Astrocyte (in vitro differentiated cells and primary cell): Measurements from ENCODE around the gene STIM1. TPM values are rescaled to one million over a fixed set of nuclear protein-coding genes. Genes with fewer than 3 reads are reported as not detected.
A peak's percentile ranks its signal among the peaks of the same experiment; 100 is the strongest.

Source experiments
- DNase-seq: peaks from one replicate; pipeline ENCODE4 v3.0.0-alpha.2; 2010; ENCODE audit warnings: low read depth
- FAIRE-seq: peaks from 2 replicates; lab custom pipeline; 2011; peaks lifted over from hg19 to GRCh38; lab: Jason Lieb, UNC
- H2AFZ ChIP-seq: 2 replicates; pipeline ENCODE4 v1.6.0; 2012; ENCODE audit warnings: low read depth, low read length, inconsistent platforms
- H3K27ac ChIP-seq: 2 replicates; pipeline ENCODE4 v1.5.1; 2011; ENCODE audit warnings: low read depth, low read length, inconsistent platforms
- H3K27me3 ChIP-seq: 2 replicates; pipeline ENCODE4 v1.6.0; 2011; ENCODE audit warnings: low read length, inconsistent platforms; ENCODE audit not compliant: insufficient read depth
- H3K36me3 ChIP-seq: 2 replicates; pipeline ENCODE4 v1.5.1; 2011; ENCODE audit warnings: low read length, inconsistent platforms; ENCODE audit not compliant: insufficient read depth
- H3K4me1 ChIP-seq: 2 replicates; pipeline ENCODE4 v1.5.1; 2011; ENCODE audit warnings: low read length, inconsistent platforms; ENCODE audit not compliant: insufficient read depth
- H3K4me2 ChIP-seq: 2 replicates; pipeline ENCODE4 v1.6.0; 2012; ENCODE audit warnings: low read length, inconsistent platforms
- H3K4me3 ChIP-seq: 2 replicates; pipeline ENCODE4 v1.5.1; 2011; ENCODE audit warnings: low read depth, mild to moderate bottlenecking, low read length, inconsistent platforms; ENCODE audit not compliant: insufficient read depth
- H3K79me2 ChIP-seq: 2 replicates; pipeline ENCODE4 v1.6.0; 2012; ENCODE audit warnings: mild to moderate bottlenecking, low read length, inconsistent platforms; ENCODE audit not compliant: insufficient read depth
- H3K9ac ChIP-seq: 2 replicates; pipeline ENCODE4 v1.6.0; 2012; ENCODE audit warnings: mild to moderate bottlenecking, low read length, inconsistent platforms
- H3K9me3 ChIP-seq: 2 replicates; pipeline ENCODE4 v1.5.1; 2012; ENCODE audit warnings: low read depth, mild to moderate bottlenecking, low read length, inconsistent platforms; ENCODE audit not compliant: insufficient read depth
- H4K20me1 ChIP-seq: 2 replicates; pipeline ENCODE4 v1.6.0; 2012; ENCODE audit warnings: low read length, inconsistent platforms; ENCODE audit not compliant: insufficient read depth
- H3K27ac Mint-ChIP-seq: one replicate; pipeline ENCODE4 v1.8.0; 2021; ENCODE audit warnings: mild to moderate bottlenecking, mixed read lengths; ENCODE audit not compliant: unreplicated experiment
- H3K27me3 Mint-ChIP-seq: one replicate; pipeline ENCODE4 v1.8.0; 2021; ENCODE audit warnings: low read depth, mixed read lengths; ENCODE audit not compliant: unreplicated experiment
- H3K36me3 Mint-ChIP-seq: one replicate; pipeline ENCODE4 v1.8.0; 2021; ENCODE audit warnings: low read depth, mixed read lengths; ENCODE audit not compliant: unreplicated experiment
- H3K4me1 Mint-ChIP-seq: one replicate; pipeline ENCODE4 v1.8.0; 2021; ENCODE audit warnings: low read depth, mixed read lengths; ENCODE audit not compliant: unreplicated experiment
- H3K4me3 Mint-ChIP-seq: one replicate; pipeline ENCODE4 v1.8.0; 2021; ENCODE audit warnings: mild to moderate bottlenecking, moderate library complexity, mixed read lengths; ENCODE audit not compliant: unreplicated experiment
- H3K9me3 Mint-ChIP-seq: one replicate; pipeline ENCODE4 v1.8.0; 2021; ENCODE audit warnings: mild to moderate bottlenecking, mixed read lengths; ENCODE audit not compliant: unreplicated experiment
- CTCF ChIP-seq: IDR thresholded peaks from 2 replicates; pipeline ENCODE4 v1.5.1; 2011; ENCODE audit warnings: low read depth, mild to moderate bottlenecking, inconsistent platforms, low read length, moderate library complexity; ENCODE audit not compliant: insufficient read depth
- EZH2 ChIP-seq: IDR thresholded peaks from 2 replicates; pipeline ENCODE4 v1.6.1; 2012; ENCODE audit warnings: mild to moderate bottlenecking, low read length, inconsistent platforms; ENCODE audit not compliant: insufficient read depth
- total RNA-seq: library from RNA; stranded (reverse); gene quantifications from 2 replicates; pipeline ENCODE4 v1.2.1, GENCODE V29; 2021

STIM1 gene
- total RNA-seq, 1 donor from 2014 or later, result 42.9 TPM

GRCh38 chr11:4074266-4074665 is 218.8 kb downstream of the STIM1 start:
- peaks cover 19% of the 10 kb centered on the region for H3K4me1 Mint-ChIP-seq
- Histone ChIP-seq H2AFZ (no peak overlapping the region), H3K4me2 (no peak overlapping the region), H3K9me3 (no peaks in the 10 kb centered on the region), H3K9ac (no peak overlapping the region), H3K27ac (no peak overlapping the region), H3K4me3 (no peak overlapping the region), H3K4me1 (peaks cover 6% of the 10 kb centered on the region), H3K36me3 (no peaks in the 10 kb centered on the region), H4K20me1 (no peaks in the 10 kb centered on the region), H3K79me2 (no peaks in the 10 kb centered on the region), H3K27me3 (no peaks in the 10 kb centered on the region)
- H3K9me3 Mint-ChIP-seq, result no peaks in the 10 kb centered on the region
- no peaks in the 10 kb centered on the region for H3K27me3 Mint-ChIP-seq
- TF ChIP-seq CTCF, result no peak
- H3K36me3 Mint-ChIP-seq, result peaks cover 3% of the 10 kb centered on the region
- DNase-seq, result peak; percentile 10
- FAIRE-seq, result no peak
- no peak overlapping the region for H3K4me3 Mint-ChIP-seq
- H3K27ac Mint-ChIP-seq, result no peak overlapping the region

GRCh38 chr11:4076774-4077173 is 221.3 kb downstream of the STIM1 start:
- Mint-ChIP-seq H3K4me1 (peaks cover 22% of the 10 kb centered on the region), H3K36me3 (peaks cover 4% of the 10 kb centered on the region), H3K27me3 (no peaks in the 10 kb centered on the region), H3K9me3 (no peaks in the 10 kb centered on the region), H3K4me3 (no peak overlapping the region), H3K27ac (no peak overlapping the region)
- Histone ChIP-seq H3K4me1 (peaks cover 6% of the 10 kb centered on the region), H3K4me3 (no peak overlapping the region), H3K27me3 (no peaks in the 10 kb centered on the region), H3K9ac (no peak overlapping the region), H3K79me2 (no peaks in the 10 kb centered on the region), H3K4me2 (no peak overlapping the region), H2AFZ (no peak overlapping the region), H3K9me3 (no peaks in the 10 kb centered on the region), H3K27ac (no peak overlapping the region), H4K20me1 (no peaks in the 10 kb centered on the region), H3K36me3 (no peaks in the 10 kb centered on the region)
- TF ChIP-seq EZH2, result no peak
- TF ChIP-seq CTCF, result no peak
- DNase-seq (no peak), FAIRE-seq (no peak)

- no peak for FAIRE-seq
- Histone ChIP-seq H3K9ac (no peak overlapping the region), H3K4me3 (no peak overlapping the region), H3K9me3 (no peaks in the 10 kb centered on the region), H3K79me2 (no peaks in the 10 kb centered on the region), H3K4me1 (peaks cover 8% of the 10 kb centered on the region), H2AFZ (no peak overlapping the region), H3K36me3 (no peaks in the 10 kb centered on the region), H3K27me3 (no peaks in the 10 kb centered on the region), H3K4me2 (no peak overlapping the region), H4K20me1 (no peaks in the 10 kb centered on the region), H3K27ac (no peak overlapping the region)
- DNase-seq, result no peak
- peaks cover 19% of the 10 kb centered on the region for H3K36me3 Mint-ChIP-seq
- no peaks in the 10 kb centered on the region for H3K27me3 Mint-ChIP-seq
- H3K4me3 Mint-ChIP-seq, result no peak overlapping the region
- TF ChIP-seq EZH2, result no peak
- no peak for TF ChIP-seq CTCF
- H3K4me1 Mint-ChIP-seq, result peaks cover 19% of the 10 kb centered on the region
- H3K27ac Mint-ChIP-seq, result no peak overlapping the region
- no peaks in the 10 kb centered on the region for H3K9me3 Mint-ChIP-seq
These were observed 227.7 kb downstream of the STIM1 start for GRCh38 chr11:4083198-4083597.
